CD4-positive, alpha-beta T cell treated with Interleukin-21 for 1 hour (primary cell): ENCODE data around the gene TBC1D17.

Experiments
- DNase-seq: peaks from one replicate; pipeline ENCODE4 v3.0.0-alpha.2; 2020

Gene TBC1D17

DNA sequence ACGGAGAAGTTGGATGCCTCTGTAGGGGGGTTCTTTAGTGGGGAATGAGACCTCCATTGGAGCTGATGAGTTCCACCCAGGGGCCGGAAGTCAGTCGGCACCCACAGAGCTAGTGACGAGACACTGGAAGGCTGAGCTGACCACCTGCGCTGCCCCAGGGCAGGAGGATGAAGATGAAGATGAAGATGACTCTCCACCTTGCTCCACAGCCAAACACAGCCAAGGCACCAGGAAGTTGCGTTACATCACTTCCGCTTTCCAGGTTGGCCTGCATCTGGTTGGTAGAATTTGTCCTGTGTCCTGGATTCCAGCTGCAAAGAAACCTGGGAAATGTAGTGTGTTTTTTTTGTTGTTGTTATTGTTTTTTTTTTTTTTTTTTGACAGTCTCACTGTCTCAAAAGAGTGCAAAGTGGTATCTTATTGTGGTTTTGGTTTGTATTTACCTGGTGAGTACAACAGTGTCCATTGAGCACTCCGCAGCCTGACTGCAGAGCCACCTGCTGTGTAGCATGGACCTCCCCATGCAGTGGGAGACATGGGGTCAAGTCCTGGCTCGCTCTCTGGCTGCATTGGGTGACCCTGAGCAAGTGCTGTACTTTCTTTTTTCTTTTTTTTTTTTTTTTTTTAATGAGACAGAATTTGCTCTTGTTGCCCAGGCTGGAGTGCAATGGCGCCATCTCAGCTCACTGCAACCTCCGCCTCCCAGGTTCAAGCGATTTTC, 1.9 kb downstream of the TBC1D17 start:
- no peak for DNase-seq

DNA sequence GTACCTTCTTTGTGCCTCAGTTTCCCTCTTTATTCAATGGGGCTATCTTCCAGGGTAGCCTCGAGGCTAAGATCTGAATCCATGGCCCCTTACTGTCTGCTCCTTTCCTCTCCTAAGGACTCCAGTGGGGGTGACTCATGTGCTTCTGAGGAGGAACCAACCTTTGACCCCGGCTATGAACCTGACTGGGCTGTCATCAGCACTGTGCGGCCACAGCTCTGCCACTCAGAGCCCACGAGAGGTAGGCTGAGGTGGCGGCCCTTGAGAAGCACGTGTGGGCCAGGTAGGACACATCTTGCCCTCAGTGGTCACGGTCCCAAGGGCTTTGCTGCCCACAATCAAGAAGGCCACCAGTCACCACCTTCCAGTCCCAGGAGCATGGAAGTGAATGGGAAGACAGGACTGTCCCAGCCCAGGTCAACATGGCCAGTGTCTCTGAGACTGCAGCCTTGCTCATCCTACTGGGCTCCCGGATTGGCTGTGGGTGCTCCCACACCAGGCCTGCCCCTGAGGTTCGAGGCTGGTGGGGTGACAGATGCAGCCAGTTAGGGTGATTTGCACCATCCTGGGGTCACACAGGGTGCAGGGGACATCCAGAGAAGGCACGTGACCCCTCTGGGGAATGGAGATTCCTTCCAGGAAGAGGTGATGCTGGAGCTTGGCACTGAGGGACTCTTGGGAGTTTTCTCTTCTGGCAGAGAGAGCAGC, 2.8 kb downstream of the TBC1D17 start:
- DNase-seq = no peak

DNA sequence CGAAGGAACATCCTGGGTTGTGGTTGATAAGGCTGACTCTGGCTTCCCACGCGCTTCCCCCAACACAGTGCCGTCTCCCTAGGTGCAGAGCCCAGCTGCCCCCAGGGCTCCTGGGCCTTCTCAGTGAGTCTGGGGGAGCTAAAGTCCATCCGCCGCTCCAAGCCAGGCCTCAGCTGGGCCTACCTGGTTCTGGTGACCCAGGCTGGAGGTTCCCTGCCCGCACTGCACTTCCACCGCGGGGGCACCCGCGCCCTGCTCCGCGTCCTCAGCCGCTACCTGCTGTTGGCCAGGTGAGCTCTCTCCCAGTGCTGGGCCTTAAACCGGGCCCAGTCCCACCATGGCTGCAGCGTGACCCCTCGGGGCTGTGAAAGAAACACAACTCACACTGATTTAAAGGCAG, 3.7 kb downstream of the TBC1D17 start:
- DNase-seq = no peak

GRCh38 chr19:49881672-49882394, 4.3 kb downstream of the TBC1D17 start:
- no peak for DNase-seq

GRCh38 chr19:49882643-49883042, 5.1 kb downstream of the TBC1D17 start:
- no peak for DNase-seq

DNA sequence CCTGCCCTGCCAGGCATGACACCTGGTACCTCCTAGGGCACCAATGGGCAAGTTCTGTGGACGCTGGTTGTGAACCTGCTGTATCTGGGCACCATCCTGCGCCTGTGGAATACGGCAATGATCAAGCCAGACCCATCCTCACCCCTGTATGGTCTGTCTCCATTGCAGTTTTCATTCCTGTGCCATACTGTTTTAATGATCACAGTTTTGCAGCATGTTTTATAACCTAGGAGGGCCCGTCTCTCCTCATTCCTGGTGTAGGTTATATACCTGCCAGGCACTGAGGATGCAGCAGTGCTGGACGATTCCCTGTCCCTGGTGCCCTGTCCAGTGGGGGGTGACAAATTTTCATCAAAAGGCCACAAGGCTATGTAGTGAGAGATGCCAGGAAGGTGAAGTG, 5.6 kb downstream of the TBC1D17 start:
- DNase-seq = no peak

- DNase-seq = no peak
These were observed 6.6 kb downstream of the TBC1D17 start for GRCh38 chr19:49884109-49884508.

DNA sequence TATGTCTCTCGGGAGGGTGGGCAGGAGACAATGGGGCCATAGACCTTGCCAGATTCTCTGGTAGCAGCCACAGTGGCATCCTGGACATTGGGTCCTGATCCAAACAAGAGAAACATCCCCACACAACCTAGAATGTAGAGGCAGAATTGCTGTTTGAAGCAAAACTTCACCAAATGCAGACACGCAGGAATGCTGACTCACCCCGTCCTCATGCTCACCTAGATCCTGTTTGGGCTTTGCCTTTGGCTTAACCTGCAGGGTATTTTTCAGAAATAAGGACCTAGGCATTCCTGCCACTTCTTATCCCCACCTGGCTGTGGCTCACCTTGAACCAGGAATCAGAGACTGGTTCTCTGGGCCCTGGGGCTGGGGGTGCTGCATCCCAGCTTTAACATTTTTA, 7.3 kb downstream of the TBC1D17 start:
- no peak for DNase-seq

GRCh38 chr19:49887037-49887664, 9.6 kb downstream of the TBC1D17 start:
- DNase-seq = no peak

GRCh38 chr19:49887665-49888509, 10.4 kb downstream of the TBC1D17 start:
- no peak for DNase-seq

DNA sequence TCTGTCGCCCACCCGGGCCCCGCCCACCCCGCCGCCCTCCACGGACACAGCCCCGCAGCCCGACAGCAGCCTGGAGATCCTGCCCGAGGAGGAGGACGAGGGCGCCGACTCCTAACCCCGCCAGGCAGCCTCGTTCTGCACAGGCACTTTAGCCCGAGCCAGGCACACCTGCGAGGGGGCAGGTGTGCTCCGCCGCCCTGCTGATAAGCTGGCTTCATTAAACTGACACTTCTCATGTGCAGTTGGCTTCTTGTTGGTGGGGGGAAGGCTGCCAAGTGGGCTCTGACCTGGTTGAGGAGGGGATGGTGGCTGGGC, 11.0 kb downstream of the TBC1D17 start:
- DNase-seq = no peak

DNA sequence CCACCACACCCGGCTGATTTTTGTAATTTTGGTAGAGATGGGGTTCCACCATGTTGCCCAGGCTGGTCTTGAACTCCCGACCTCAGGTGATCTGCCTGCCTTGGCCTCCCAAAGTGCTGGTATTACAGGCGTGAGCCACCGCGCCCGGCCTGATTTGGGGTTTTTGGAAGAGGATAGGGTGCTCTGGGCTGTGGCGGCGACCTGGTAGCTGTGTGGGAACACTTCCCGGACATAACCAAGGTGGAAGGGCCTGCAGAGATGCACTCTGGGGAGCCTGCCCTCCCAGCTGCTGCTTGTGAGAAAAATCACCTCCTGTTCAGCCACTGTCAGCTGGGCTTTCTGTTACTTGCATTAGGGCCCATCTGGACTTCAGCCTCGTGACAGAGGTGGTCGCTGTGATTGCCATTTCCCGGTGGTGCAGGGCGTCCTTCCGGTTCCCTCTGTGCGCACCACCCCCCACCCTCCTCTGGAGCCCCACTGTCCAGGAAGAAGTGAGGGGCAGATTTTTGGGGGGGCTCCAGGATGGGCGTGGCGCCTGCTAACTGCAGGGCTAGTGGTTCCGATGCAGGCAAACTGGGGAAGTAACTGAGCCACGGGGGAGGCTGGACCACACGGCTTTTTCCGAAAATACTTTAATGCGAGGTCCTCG, 11.7 kb downstream of the TBC1D17 start:
- no peak for DNase-seq

DNA sequence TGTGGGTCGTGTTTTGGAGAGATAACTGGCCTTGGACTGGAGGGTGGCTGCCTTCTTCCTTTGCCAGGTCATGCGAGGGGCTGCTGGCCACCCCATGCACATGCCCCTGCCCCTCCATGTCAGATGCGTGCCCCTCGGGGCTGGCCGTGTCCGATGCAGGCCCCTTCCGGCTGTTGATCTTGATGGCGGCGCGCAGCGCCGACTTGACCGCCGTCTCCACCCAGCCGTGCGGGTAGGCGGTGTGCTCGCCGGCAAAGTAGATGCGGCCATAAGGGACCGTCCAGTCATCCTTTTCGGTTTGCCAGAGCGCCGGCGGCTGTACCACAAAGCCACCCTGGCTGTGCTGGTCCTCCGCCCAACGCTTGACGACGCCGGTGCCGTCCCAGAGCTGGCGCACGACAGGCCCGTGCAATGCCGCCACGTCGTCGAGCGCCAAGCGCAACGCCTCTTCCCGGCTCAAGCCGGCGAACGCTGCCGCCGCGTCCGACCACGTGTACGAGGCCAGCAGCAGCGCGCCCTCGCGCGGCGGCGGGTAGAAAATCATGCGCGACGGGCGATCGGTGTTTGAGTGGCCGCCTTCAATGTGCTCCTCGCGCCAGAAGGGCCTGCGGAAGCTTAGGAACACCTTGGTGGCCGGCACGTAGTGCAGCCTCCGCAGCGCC, 12.3 kb downstream of the TBC1D17 start:
- DNase-seq = peak; percentile 83

- peak; percentile 79 for DNase-seq
These were observed 13.1 kb downstream of the TBC1D17 start for GRCh38 chr19:49890349-49891311.

DNA sequence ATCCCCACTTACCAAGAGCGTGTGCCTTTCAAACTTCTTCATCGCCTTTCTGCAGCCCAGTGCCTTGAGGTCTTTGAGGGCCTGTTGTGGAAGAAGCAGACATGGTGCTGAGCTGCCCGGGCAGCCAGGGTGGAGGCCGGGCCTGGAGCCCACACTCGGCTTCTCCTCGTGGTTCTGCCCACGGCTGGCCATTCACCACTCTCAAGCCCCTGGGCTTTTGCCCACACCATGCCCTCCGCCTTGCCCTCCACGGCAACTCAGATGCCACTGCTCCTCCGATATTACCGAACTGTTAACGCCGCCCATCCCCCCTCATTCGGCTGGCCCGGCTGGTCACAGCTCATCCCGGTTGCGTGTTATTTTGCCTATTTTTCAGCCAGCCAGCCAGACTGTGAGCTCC, 13.9 kb downstream of the TBC1D17 start:
- DNase-seq = no peak

GRCh38 chr19:49892716-49893115, 15.2 kb downstream of the TBC1D17 start:
- DNase-seq = no peak

DNA sequence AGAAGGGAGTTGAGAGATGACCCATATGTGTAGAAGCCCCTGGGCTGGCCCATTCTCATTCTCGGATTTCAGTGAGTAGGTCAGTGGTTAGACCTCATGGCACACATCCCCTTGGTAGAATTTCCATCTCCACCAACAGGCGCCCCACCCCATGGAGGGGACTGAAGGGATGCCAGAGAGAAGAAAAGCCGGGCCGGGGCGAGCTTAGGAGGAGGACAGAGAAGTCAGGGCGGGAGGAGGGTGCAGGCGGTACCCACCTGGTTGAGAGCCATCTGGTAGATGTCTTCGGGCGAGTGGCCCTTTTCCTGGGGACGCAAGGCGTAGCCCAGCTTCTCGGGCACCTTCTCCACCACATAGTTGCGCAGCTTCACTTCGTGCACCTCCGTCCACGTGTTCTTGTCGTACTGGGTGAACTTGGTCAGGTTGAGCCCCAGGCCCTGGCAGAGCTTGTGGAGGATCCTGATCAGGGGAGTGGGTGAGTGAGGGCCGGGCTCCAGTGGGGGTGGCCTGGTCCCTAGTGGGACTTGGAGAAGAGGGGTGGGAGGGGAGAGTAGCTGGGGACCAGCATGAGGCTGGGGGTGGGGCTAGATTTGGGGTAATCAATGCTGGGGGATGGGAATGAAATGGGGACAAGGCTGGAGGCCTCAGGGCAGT, 16.6 kb downstream of the TBC1D17 start:
- DNase-seq = no peak

DNA sequence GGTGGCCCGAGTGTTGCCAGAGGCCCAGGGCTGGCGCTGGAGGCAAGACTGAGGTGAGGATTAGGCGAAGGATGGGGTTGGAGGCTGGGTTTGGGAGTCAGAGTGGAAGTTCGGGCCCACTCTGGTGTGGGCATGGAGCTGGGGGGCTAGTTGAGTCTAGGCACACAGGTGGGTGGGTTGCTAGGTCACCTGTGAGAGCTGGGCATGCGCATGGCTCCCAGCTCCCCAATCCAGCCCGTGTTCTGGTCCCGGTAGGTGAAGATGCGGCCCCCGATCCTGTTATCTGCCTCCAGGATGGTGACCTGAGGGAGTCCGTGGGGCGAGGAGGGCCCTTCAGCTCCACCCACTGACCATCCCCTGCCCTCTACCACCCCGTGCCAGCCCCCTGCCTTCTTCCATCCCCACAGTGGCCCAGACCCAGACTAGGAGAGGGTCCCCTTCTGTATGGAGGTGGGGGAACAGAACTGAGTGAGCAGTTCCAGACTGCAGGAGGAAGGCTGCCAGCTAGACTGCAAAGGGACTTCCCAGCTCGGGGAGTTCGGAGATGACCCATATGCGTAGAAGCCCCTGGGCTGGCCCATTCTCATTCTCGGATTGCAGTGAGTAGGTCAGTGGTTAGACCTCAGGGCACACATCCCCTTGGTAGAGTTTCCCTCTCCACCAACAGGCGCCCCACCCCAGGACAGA, 17.5 kb downstream of the TBC1D17 start:
- DNase-seq = peak; percentile 64
